ENCODE data around the gene ZNF511. TPM values are rescaled to one million over a fixed set of nuclear protein-coding genes. Genes with fewer than 3 reads are reported as not detected.
A peak's percentile ranks its signal among the peaks of the same experiment; 100 is the strongest.
"Not testable (repeated sequence)": the region's sequence is repeated elsewhere in the genome, so short reads cannot be mapped to it uniquely, and the experiment has no call there.

Gene ZNF511, protein sequence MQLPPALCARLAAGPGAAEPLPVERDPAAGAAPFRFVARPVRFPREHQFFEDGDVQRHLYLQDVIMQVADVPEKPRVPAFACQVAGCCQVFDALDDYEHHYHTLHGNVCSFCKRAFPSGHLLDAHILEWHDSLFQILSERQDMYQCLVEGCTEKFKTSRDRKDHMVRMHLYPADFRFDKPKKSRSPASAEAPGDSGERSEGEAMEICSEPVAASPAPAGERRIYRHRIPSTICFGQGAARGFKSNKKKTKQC
- total RNA-seq, result 37.4 TPM

- DNase-seq (ENCODE audit: low spot score), result peak; percentile 89
These were observed at the start of gene ZNF511, which contains the start of gene TUBGCP2 for GRCh38 chr10:133308421-133309099. TSS of gene ZNF511 (plus strand) at chr10:133308914. CDS start at chr10:133308944, 30 bp downstream. TSS of gene TUBGCP2 (minus strand) at chr10:133308872. CDS start at chr10:133302941, 5,931 bp downstream.

GRCh38 chr10:133259602-133259989, 49.1 kb upstream of the ZNF511 start:
- no peak for DNase-seq (ENCODE audit: low spot score)

DNA sequence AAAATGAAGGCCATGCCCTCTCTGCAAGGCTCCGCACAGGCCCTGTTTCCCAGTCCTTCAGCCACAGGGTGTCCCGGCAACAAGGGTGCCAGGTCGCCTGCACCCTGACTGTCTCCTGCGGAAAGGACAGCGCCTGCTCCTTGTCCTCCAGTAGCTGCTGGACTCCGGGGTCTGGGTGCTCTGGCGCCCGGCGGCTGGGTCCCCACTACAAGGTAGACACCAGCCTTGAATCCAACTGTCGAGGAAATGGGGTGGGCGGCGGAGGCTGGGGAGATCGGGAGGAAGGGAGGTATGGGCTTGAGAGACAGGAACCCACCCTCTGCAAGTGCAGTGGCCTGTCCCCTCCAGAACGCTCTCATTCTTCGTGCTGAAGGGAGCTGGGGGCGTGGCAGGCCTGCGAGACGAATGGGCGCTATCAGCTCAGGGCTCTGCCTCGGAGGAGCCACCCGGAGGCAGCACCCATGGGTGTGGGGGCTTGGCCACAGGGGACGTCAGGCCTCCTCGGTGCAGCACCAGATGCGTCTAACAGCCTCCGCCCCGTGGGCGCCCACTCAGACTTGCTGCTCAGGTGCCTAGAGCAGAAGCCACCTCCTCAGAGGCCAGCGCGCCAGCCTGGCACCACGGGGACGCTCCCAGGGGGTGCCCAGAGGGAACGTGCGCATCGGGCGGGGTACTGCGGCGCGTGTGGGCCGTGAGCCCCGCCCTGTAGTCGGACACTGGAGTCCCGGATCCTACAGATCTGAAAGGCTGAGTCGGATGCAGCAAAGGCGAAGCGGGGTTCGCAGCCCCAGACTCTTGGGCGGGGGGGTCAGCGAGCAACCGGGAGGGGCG, 47.6 kb upstream of the ZNF511 start:
- DNase-seq (ENCODE audit: low spot score), result peak; percentile 66

- peak; percentile 92 for DNase-seq (ENCODE audit: low spot score)
These were observed 46.9 kb upstream of the ZNF511 start for GRCh38 chr10:133261726-133262325.

DNA sequence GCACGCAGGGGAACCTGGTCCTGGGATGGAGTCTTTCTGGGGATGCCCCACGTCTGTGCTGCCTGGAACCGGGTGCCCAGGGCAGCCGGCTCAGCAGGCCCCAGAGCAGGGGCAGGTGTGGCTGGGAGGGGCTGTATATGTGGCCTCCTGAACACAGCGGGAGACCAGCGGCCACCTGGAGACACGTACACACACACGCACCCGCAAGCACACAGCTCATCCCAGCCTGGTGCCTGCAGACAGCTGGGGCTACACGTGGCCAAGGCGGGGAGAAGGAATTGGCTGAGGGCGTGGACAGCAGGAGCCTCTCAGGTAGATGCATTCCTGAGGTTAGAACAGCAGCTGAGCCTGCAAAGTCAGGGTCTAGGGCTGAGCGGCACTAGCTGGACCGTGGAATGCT, 46.0 kb upstream of the ZNF511 start:
- no peak for DNase-seq (ENCODE audit: low spot score)

DNA sequence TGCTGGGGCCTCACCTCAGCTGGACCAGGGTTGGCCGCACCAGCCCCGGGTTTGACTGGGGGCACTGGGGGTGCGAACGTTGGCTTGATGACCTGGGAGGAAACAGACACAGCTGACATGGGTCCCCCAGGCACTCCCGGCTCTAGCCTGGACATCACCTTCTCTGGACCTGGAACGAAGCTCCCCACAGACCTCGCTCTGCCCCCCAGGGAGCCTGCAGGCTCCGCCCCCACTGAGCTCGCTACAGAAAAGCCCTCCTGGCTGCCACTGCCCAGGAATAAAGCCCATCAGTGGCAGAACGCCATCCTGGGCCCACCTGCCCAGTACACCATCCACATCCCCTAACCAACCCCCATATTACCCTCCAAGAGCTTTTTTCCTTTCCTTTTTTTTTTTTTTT, 45.0 kb upstream of the ZNF511 start:
- no peak for DNase-seq (ENCODE audit: low spot score)

- peak; percentile 61 for DNase-seq (ENCODE audit: low spot score)
These were observed 44.3 kb upstream of the ZNF511 start for GRCh38 chr10:133264461-133264860.

DNA sequence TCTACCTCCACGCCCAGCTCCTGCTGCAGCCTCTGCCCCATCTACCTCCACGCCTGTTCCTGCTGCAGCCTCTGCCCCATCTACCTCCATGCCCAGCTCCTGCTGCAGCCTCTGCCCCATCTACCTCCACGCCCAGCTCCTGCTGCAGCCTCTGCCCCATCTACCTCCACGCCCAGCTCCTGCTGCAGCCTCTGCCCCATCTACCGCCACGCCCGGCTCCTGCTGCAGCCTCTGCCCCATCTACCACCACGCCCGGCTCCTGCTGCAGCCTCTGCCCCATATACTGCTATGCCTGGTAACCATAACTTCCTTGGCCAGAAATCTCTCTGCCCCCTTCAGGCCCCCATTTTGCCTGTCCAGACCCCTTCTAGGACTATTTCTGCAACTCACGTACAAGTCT, 43.7 kb upstream of the ZNF511 start:
- not testable (repeated sequence) for DNase-seq (ENCODE audit: low spot score)

DNA sequence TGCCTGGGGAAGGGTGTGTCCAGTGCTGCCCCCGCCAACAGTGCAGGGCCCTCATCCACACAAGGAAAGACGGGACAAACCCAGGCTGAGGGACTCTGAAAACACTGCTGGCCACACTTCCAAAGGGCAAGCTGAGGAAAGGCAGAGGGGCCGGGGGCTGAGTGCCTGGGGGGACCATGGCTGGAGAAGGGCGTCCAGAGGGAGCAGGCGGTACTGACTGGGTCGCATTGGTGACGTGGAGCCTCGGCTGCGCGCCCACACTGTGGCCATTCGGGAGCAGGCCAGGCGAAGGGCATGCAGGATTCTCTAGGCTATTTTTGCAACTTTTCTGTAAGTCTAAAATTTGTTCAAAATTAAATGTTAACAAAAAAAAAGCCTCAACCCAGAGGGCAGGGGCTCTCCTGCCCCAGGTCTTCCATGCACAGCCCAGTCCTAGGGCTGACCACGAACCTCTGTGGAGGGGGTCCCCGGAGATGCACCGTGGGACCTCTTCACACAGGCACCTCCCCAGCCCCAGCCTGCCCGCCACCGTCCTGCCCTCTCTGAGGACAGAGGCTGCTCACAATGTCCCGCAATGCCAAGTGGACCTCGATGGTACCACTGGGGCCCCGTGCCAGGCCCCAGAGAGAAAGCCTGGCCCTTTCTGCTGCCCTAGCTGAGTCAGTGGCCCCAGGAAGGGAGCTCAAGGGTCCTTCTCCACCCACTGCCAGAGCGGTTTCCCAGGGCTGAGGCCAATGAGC, 42.5 kb upstream of the ZNF511 start:
- no peak for DNase-seq (ENCODE audit: low spot score)

DNA sequence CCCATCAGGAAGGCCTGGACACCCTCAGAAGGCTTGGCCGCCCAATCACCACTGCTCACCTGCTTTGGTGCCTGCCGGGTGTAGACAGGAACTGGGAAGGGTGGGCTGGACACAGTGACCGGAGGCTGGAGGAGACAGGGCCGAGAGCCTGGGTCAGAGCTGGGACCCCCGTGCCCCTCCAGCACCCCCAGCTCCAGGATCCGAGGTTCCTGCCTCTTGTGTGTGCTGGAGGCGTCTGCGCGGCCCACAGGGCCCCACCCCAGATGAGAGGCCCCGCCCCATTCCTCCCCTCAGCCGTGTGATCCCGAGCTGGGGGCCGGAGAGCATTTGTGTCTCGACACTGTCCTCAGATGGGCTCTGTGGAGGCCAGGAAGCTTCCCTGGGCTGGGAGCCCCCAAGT, 41.4 kb upstream of the ZNF511 start:
- DNase-seq (ENCODE audit: low spot score), result no peak

DNA sequence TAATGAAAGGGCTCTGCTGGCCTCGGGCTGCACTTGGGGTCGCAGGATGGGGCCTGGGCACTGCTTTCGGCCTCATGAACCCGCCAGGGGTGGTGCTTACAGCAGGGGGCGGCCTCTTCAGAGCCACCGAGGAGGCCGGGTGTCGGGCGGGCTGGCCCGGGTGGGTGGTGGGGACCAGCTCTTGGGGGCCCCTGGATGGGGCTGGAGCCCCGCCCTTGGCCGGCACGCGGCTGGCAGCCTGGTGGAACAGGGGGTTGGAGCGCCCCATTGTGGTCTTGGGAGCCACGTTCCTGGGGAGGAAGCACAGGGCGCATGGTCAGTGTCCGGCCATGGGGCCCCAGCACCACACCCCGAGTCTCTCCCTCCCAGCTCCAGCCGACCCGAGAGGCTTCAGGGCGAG, 40.9 kb upstream of the ZNF511 start:
- DNase-seq (ENCODE audit: low spot score), result no peak

GRCh38 chr10:133268532-133268931, 40.2 kb upstream of the ZNF511 start:
- no peak for DNase-seq (ENCODE audit: low spot score)

DNA sequence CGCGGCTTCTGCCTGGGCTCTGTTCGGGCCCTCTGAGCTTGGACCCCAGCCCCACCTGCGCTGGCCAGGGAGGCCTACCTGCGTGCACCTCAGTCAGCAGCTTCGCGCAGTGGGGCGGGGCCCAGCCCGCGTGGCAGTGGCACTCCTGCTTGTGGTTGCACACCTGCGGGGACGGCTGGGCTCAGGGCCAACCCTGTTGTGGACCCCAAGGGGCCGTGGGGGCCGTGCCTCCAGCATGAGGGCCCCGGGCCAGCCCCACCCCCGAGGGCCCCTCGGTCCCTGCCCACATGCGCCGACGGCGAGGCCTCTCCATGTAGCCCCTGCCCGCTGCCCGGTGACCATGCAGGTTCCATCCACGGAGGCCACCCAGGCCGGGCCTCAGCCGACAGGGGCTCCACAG, 39.3 kb upstream of the ZNF511 start:
- no peak for DNase-seq (ENCODE audit: low spot score)

- no peak for DNase-seq (ENCODE audit: low spot score)
These were observed 38.5 kb upstream of the ZNF511 start for GRCh38 chr10:133270204-133270603.

GRCh38 chr10:133270773-133271297, 37.9 kb upstream of the ZNF511 start:
- no peak for DNase-seq (ENCODE audit: low spot score)

DNA sequence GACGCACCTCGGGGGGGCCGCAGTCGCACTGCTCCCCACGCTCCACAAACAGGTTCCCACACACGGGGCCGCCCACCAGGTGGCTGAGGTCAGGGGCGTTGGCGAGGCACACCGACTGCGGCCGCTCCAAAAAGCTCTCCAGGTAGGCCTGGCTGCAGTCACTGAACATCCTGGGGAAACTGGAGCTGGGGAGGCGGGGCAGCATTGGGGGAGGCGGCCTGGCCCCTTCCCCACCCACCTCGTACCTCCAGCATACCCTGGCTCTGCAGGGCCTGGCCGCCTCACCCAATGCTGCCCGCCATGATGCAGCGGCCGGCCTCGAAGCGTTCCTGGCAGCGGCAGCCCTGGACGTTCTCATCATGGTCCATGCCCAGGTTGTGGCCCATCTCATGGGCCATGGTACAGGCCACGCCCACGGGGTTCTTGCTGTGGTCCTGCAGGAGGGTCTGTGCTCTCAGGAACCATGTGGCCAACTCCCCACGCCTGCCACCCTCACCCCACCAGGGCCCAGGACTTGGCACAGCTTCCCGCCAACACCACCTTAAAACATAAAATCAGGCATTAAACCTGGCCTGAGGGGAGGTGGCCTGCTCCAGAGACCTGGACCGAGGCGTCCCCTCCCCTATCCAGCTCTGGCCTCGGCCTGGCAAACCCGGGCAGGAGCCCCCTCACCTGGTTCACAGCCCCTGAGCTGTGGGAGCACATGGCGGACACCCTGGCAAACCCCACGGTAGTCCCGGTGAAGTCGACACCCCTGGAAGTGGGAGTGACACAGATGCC, 37.0 kb upstream of the ZNF511 start:
- no peak for DNase-seq (ENCODE audit: low spot score)

- no peak for DNase-seq (ENCODE audit: low spot score)
These were observed 36.3 kb upstream of the ZNF511 start for GRCh38 chr10:133272301-133272963.

GRCh38 chr10:133272964-133273420, 35.7 kb upstream of the ZNF511 start:
- no peak for DNase-seq (ENCODE audit: low spot score)

GRCh38 chr10:133273534-133274143, 35.1 kb upstream of the ZNF511 start:
- DNase-seq (ENCODE audit: low spot score), result no peak

Data from ureter (tissue), 1 donor.